Nephron progenitor cell (in vitro differentiated cells): ENCODE data around the gene PKHD1.

ENCODE experiments used
- DNase-seq: peaks from one replicate; pipeline ENCODE4 v3.0.0; 2021
- H3K27ac Mint-ChIP-seq: 2 replicates; pipeline ENCODE4 v1.8.0; 2021; ENCODE audit warnings: mild to moderate bottlenecking, moderate library complexity, mixed read lengths
- H3K27me3 Mint-ChIP-seq: 2 replicates; pipeline ENCODE4 v1.8.0; 2021; ENCODE audit warnings: mild to moderate bottlenecking, low read depth, mixed read lengths; ENCODE audit not compliant: poor library complexity
- H3K36me3 Mint-ChIP-seq: 2 replicates; pipeline ENCODE4 v1.8.0; 2021; ENCODE audit warnings: low read depth, mixed read lengths
- H3K4me1 Mint-ChIP-seq: 2 replicates; pipeline ENCODE4 v1.8.0; 2021; ENCODE audit warnings: mixed read lengths
- H3K4me3 Mint-ChIP-seq: 2 replicates; pipeline ENCODE4 v1.8.0; 2021; ENCODE audit warnings: mild to moderate bottlenecking, moderate library complexity, mixed read lengths
- H3K9me3 Mint-ChIP-seq: 2 replicates; pipeline ENCODE4 v1.8.0; 2021; ENCODE audit warnings: mild to moderate bottlenecking, moderate library complexity, mixed read lengths
- CTCF ChIP-seq: fragments of 200-600 bp; sonication (generic); IDR thresholded peaks from 2 replicates; pipeline ENCODE4 v1.5.0; 2021; ENCODE audit warnings: antibody characterized with exemption

The PKHD1 gene

GRCh38 chr6:51678274-51678673 lies 409.1 kb downstream of the PKHD1 start:
- no peak for DNase-seq
- Mint-ChIP-seq H3K27ac (no peak overlapping the region), H3K4me1 (no peaks in the 10 kb centered on the region), H3K4me3 (no peak overlapping the region), H3K27me3 (peaks cover 2% of the 10 kb centered on the region), H3K9me3 (no peaks in the 10 kb centered on the region), H3K36me3 (no peaks in the 10 kb centered on the region)
- no peak for TF ChIP-seq CTCF

DNA sequence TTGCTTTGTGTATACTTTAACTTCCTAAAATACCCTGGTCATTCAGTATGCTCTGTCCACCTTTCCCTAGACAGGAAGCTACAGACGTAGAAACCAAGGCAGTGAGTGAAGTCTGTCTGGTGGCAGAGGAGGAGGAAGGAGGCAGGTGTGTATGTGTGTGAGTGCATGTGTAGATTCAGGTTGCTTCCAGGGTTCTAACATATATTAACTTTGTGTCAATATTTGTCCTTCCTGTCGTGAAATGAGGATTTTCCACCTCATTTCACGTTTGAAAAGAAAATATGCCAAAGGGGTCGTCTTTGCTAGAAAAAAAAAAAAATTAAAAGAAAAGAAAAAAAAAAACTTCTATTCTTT lies 411.5 kb downstream of the PKHD1 start:
- Mint-ChIP-seq H3K27ac (no peak overlapping the region), H3K27me3 (peaks cover 2% of the 10 kb centered on the region), H3K4me3 (no peak overlapping the region), H3K36me3 (no peaks in the 10 kb centered on the region), H3K4me1 (no peaks in the 10 kb centered on the region), H3K9me3 (no peaks in the 10 kb centered on the region)
- DNase-seq, result no peak
- no peak for TF ChIP-seq CTCF

DNA sequence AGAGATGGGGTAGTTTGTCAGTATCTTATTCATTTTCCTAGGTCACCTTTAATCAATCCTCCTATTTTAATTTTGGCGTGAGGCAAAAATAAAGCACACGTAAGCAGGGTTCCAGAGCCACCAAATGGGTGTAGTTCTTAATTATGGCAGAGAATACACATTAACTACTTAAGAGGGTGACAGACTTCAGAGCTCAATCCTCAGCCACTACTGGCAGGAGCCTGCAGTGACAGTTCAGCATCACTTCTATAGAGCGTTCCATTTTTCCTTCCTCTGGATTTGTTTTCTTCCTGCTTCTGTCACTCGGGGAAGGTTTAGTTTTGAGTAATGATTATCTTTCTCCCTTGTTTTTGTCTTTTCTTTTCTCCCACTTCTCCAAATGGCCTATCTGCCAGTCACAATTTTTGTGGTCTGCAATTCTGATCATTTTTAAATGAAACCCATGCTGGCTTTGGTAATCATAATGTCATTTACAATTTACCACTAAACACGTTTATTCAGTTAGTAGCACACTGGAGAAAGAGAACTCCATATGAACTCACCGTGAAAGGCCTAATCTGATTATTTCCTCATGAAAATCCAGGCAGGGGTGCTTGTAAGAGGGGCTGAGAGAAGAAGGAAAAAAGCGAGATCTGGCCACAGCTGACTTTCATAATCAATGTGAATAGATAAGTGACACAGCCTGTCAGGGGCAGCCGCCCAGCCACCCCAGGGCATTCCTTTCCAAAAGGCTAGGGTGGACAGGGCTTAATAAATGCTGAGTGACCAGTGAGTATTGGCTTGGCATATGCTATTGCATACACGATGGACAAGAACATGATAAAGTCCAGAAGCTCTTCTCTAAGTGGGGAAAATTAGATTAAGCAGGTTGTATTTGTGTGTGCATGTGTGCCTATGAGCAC lies 412.1 kb downstream of the PKHD1 start:
- DNase-seq, result no peak
- Mint-ChIP-seq H3K4me1 (no peaks in the 10 kb centered on the region), H3K27me3 (peaks cover 2% of the 10 kb centered on the region), H3K27ac (no peak overlapping the region), H3K9me3 (no peaks in the 10 kb centered on the region), H3K4me3 (no peak overlapping the region), H3K36me3 (no peaks in the 10 kb centered on the region)
- TF ChIP-seq CTCF, result no peak

- H3K27me3 Mint-ChIP-seq, result peaks cover 4% of the 10 kb centered on the region
- TF ChIP-seq CTCF, result no peak
- no peaks in the 10 kb centered on the region for H3K36me3 Mint-ChIP-seq
- H3K27ac Mint-ChIP-seq, result no peak overlapping the region
- no peaks in the 10 kb centered on the region for H3K9me3 Mint-ChIP-seq
- no peak overlapping the region for H3K4me3 Mint-ChIP-seq
- H3K4me1 Mint-ChIP-seq, result no peaks in the 10 kb centered on the region
- DNase-seq, result no peak
These were observed 423.9 kb downstream of the PKHD1 start for GRCh38 chr6:51663525-51663924.

GRCh38 chr6:51660767-51661166 lies 426.6 kb downstream of the PKHD1 start:
- no peaks in the 10 kb centered on the region for H3K4me1 Mint-ChIP-seq
- TF ChIP-seq CTCF, result no peak
- peaks cover 4% of the 10 kb centered on the region for H3K27me3 Mint-ChIP-seq
- H3K9me3 Mint-ChIP-seq, result no peaks in the 10 kb centered on the region
- H3K27ac Mint-ChIP-seq, result no peak overlapping the region
- DNase-seq, result no peak
- no peaks in the 10 kb centered on the region for H3K36me3 Mint-ChIP-seq
- no peak overlapping the region for H3K4me3 Mint-ChIP-seq

GRCh38 chr6:51657491-51657890 lies 429.9 kb downstream of the PKHD1 start:
- no peak for TF ChIP-seq CTCF

More at GRCh38 chr6:51657491-51657890, 429.9 kb downstream of the PKHD1 start:
- Mint-ChIP-seq H3K4me1 (no peaks in the 10 kb centered on the region), H3K9me3 (no peaks in the 10 kb centered on the region), H3K4me3 (no peak overlapping the region), H3K27me3 (peaks cover 4% of the 10 kb centered on the region), H3K36me3 (no peaks in the 10 kb centered on the region), H3K27ac (no peak overlapping the region)
- DNase-seq, result no peak
